ENCODE data around the gene GALNT4.

GALNT4 gene

GRCh38 chr12:89544681-89545184, 20.1 kb upstream of the GALNT4 start:
- TF ChIP-seq, protein P1, sequence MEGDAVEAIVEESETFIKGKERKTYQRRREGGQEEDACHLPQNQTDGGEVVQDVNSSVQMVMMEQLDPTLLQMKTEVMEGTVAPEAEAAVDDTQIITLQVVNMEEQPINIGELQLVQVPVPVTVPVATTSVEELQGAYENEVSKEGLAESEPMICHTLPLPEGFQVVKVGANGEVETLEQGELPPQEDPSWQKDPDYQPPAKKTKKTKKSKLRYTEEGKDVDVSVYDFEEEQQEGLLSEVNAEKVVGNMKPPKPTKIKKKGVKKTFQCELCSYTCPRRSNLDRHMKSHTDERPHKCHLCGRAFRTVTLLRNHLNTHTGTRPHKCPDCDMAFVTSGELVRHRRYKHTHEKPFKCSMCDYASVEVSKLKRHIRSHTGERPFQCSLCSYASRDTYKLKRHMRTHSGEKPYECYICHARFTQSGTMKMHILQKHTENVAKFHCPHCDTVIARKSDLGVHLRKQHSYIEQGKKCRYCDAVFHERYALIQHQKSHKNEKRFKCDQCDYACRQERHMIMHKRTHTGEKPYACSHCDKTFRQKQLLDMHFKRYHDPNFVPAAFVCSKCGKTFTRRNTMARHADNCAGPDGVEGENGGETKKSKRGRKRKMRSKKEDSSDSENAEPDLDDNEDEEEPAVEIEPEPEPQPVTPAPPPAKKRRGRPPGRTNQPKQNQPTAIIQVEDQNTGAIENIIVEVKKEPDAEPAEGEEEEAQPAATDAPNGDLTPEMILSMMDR (IDR thresholded peaks at IDR 0.05; ENCODE audit: low read depth, low read length, poor library complexity, severe bottlenecking): no peak
- TF ChIP-seq EZH2phosphoT487 (IDR thresholded peaks at IDR 0.05; ENCODE audit: borderline replicate concordance, low read length): no peak
- no peaks in the 10 kb centered on the region for H3F3A ChIP-seq (ENCODE audit: control insufficient read depth, insufficient read depth)
- H3K9me2 ChIP-seq (replicated peaks; ENCODE audit: control insufficient read depth, low read length): no peaks in the 10 kb centered on the region
- no peaks in the 10 kb centered on the region for H3K9me3 ChIP-seq (ENCODE audit: control insufficient read depth, insufficient read depth, low read length)
- no peak overlapping the region for H3K4me3 ChIP-seq (ENCODE audit: low read length)
- H3K36me3 ChIP-seq (ENCODE audit: control insufficient read depth, low read length): no peaks in the 10 kb centered on the region
- H3K27ac ChIP-seq (ENCODE audit: low read depth, low read length): no peak overlapping the region
- H3K4me1 ChIP-seq (ENCODE audit: control insufficient read depth, low read length): peaks cover 14% of the 10 kb centered on the region
- H3K79me2 ChIP-seq (ENCODE audit: control insufficient read depth, low read length): no peaks in the 10 kb centered on the region
- H3K27me3 ChIP-seq (ENCODE audit: control insufficient read depth, low read length): no peaks in the 10 kb centered on the region
- H3K4me2 ChIP-seq (ENCODE audit: low read length): no peak overlapping the region
- H4K20me1 ChIP-seq (ENCODE audit: control insufficient read depth, insufficient read depth, low read depth, low read length): no peaks in the 10 kb centered on the region

DNA sequence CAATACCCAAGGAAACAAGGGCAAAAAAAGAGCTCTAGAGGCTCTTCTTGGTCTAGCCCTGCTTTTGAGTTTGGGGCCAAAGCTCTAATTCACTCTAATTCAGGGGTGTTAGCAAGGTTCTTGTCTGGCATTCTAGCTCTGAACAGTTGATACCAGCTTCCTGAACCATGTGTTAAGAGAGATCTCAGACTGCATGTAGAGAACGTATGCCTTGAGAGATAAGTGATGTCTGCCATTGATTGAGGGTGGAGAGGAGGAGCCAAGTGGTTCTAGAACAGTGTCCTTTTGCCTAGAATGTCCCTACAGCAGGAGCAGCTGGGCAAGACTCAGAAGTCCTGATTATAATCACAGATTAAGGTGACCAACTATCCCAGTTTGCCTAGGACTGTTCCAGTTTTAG, 19.4 kb upstream of the GALNT4 start:
- Histone ChIP-seq H3K79me2 (ENCODE audit: control insufficient read depth, low read length) (no peaks in the 10 kb centered on the region), H3K4me3 (ENCODE audit: low read length) (no peak overlapping the region), H3K9me3 (ENCODE audit: control insufficient read depth, insufficient read depth, low read length) (no peaks in the 10 kb centered on the region), H3K9me2 (replicated peaks; ENCODE audit: control insufficient read depth, low read length) (no peaks in the 10 kb centered on the region), H3K27me3 (ENCODE audit: control insufficient read depth, low read length) (no peaks in the 10 kb centered on the region), H3K4me1 (ENCODE audit: control insufficient read depth, low read length) (peaks cover 14% of the 10 kb centered on the region), H3F3A (ENCODE audit: control insufficient read depth, insufficient read depth) (no peaks in the 10 kb centered on the region), H3K36me3 (ENCODE audit: control insufficient read depth, low read length) (no peaks in the 10 kb centered on the region), H3K4me2 (ENCODE audit: low read length) (no peak overlapping the region), H4K20me1 (ENCODE audit: control insufficient read depth, insufficient read depth, low read depth, low read length) (no peaks in the 10 kb centered on the region), H3K27ac (ENCODE audit: low read depth, low read length) (no peak overlapping the region)
- TF ChIP-seq, protein P1 (IDR thresholded peaks at IDR 0.05; ENCODE audit: low read depth, low read length, poor library complexity, severe bottlenecking): no peak
- TF ChIP-seq EZH2phosphoT487 (IDR thresholded peaks at IDR 0.05; ENCODE audit: borderline replicate concordance, low read length): no peak

- no peaks in the 10 kb centered on the region for H3F3A ChIP-seq (ENCODE audit: control insufficient read depth, insufficient read depth)
- no peaks in the 10 kb centered on the region for H3K79me2 ChIP-seq (ENCODE audit: control insufficient read depth, low read length)
- no peak overlapping the region for H3K4me3 ChIP-seq (ENCODE audit: low read length)
- H3K4me1 ChIP-seq (ENCODE audit: control insufficient read depth, low read length): peaks cover 14% of the 10 kb centered on the region
- H3K27me3 ChIP-seq (ENCODE audit: control insufficient read depth, low read length): no peaks in the 10 kb centered on the region
- H3K4me2 ChIP-seq (ENCODE audit: low read length): no peak overlapping the region
- TF ChIP-seq EZH2phosphoT487 (IDR thresholded peaks at IDR 0.05; ENCODE audit: borderline replicate concordance, low read length): no peak
- TF ChIP-seq, protein P1 (IDR thresholded peaks at IDR 0.05; ENCODE audit: low read depth, low read length, poor library complexity, severe bottlenecking): peak; percentile 82
- H3K36me3 ChIP-seq (ENCODE audit: control insufficient read depth, low read length): no peaks in the 10 kb centered on the region
- no peaks in the 10 kb centered on the region for H3K9me2 ChIP-seq (replicated peaks; ENCODE audit: control insufficient read depth, low read length)
- no peak overlapping the region for H3K27ac ChIP-seq (ENCODE audit: low read depth, low read length)
- no peaks in the 10 kb centered on the region for H4K20me1 ChIP-seq (ENCODE audit: control insufficient read depth, insufficient read depth, low read depth, low read length)
- H3K9me3 ChIP-seq (ENCODE audit: control insufficient read depth, insufficient read depth, low read length): no peaks in the 10 kb centered on the region
Measured at GRCh38 chr12:89542912-89543592, 18.5 kb upstream of the GALNT4 start.
